Stimulated activated CD4-positive, alpha-beta T cell treated with anti-CD3 and anti-CD28 coated beads, Interleukin-15, amount 100 ng/mL, for 1 hour (primary cell): Measurements from ENCODE around the gene PKHD1.

Source experiments
- DNase-seq, 2 donors: peaks; one replicate each; pipeline ENCODE4 v3.0.0-alpha.2; 2020; ENCODE audit warnings: low read depth in 1 of 2, low spot score in 1 of 2

The PKHD1 gene

GRCh38 chr6:52108128-52108527, 20.7 kb upstream of the PKHD1 start:
- DNase-seq = no peak

GRCh38 chr6:52106994-52107393, 19.6 kb upstream of the PKHD1 start:
- DNase-seq = no peak

DNA sequence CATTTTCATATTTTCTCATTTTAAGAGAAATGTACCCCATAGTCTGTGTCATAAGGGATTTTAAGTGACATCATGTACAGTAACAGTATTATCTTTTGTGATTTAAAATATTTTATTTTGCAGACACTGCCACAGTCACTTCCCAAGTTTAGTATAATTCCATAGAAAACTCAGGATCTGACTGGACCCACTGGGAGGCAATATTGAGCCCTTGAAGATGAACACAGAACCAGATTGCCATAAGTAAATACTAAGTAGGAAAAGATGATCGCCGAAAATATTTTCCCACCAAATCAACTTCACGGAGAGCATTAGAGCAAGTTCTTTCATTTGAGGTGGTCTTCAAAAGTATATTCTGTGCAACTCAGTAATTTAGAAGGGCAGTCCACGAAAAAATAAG, 17.6 kb upstream of the PKHD1 start:
- DNase-seq = no peak

DNA sequence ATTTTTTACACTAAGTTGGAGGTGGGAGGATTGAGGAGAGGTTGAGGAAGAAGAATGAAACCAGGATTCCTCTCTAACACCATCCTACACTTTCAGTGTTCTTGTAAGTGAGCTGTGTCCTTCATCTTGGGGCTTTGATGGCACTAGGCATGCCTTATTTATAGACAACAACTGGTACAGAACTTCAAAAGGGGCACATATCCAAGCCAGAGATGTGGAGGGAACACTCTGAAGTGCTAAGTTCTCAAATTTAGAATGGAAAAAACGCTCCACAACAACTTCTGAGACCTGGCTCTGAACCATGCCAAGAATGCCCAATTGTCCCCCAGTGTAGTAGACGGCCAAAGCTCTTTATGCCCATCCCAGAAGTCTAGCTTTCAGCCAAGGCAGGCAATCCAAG, 16.2 kb upstream of the PKHD1 start:
- DNase-seq = no peak

GRCh38 chr6:52102405-52102804, 15.0 kb upstream of the PKHD1 start:
- no peak for DNase-seq

- DNase-seq = no peak
Measured at GRCh38 chr6:52098721-52099120, 11.3 kb upstream of the PKHD1 start.

- no peak for DNase-seq
Measured at GRCh38 chr6:52089758-52090348, 2.4 kb upstream of the PKHD1 start.

DNA sequence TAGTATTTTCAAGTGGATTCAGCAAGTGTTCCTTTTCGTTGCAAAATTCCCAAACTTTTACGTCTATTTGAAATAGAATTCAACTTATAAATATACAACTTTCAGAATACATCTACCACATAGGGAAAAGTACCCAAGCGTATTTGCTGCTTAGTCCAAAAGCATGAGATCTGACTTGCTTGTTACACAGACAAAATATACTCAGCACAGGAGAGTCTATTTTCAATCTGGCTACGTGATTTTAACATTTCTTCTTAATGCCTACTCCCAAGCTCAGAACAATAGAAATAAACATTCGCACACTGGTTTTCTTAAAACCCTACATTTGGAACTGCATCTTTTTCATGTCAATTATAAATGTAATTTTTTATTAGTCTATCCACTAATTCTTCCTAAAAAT, 672 bp downstream of the PKHD1 start:
- DNase-seq = no peak

DNA sequence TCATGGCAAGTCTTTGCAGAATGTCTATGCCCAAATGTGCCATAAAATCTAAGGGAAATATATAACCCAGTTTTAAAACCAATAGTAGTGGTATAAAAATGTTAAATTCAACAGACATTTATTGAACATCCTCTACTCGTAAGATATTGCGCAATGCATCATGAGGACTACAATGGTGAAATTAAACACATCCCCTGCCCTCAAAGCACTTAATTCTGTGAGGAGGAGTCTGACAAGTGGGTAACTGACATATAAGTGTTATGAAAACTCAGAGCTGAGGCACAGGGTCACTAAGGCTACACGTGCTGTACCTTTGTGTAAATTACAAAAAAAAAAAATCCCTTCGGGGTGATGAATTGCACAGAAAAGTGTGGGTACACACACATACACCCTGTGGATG, 6.2 kb downstream of the PKHD1 start:
- no peak for DNase-seq

GRCh38 chr6:52077961-52078625, 9.3 kb downstream of the PKHD1 start:
- no peak for DNase-seq

- no peak for DNase-seq
Measured at GRCh38 chr6:52077180-52077884, 10.1 kb downstream of the PKHD1 start.

GRCh38 chr6:52076791-52077179, 10.6 kb downstream of the PKHD1 start:
- no peak for DNase-seq

GRCh38 chr6:52074716-52075115, 12.7 kb downstream of the PKHD1 start:
- DNase-seq = no peak

GRCh38 chr6:52074155-52074554, 13.3 kb downstream of the PKHD1 start:
- DNase-seq = no peak

GRCh38 chr6:52065621-52066020, 21.8 kb downstream of the PKHD1 start:
- no peak for DNase-seq

DNA sequence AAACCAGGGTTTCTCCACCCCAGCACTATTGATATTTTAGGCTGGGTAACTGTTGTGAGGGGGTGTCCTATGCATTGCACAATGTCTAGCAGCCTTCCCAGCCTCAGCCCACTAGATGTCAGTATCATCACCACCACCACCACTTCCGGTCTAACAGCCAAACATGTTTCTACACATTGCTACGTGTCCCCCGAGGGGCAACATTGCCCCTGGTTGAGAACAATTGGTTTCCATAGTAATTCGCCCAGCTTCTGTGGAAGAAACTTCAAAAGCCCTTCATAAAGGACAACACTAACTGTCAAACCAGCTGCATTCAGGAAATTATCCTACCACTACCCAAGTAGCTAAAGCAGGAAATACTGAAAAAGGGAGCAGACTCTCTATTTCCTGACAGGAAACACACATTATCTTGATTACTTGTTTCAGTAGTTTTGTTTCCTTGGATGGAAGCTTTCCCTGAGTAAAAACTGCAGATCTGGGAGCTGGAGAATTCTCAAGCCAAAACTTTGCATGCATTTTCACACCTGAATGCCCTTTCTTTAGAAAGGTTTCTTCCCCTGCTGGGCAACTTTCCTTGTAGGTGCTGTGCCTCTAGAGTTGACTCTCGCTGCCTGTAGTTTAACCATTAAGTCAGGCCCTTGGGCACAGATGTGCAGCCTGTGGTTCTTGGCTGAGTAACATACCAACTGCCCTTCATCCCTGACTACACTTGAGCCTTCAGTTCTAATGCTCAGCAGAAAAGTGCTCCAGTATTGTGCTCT, 23.6 kb downstream of the PKHD1 start:
- peak; percentile 12 to 15 for DNase-seq

DNA sequence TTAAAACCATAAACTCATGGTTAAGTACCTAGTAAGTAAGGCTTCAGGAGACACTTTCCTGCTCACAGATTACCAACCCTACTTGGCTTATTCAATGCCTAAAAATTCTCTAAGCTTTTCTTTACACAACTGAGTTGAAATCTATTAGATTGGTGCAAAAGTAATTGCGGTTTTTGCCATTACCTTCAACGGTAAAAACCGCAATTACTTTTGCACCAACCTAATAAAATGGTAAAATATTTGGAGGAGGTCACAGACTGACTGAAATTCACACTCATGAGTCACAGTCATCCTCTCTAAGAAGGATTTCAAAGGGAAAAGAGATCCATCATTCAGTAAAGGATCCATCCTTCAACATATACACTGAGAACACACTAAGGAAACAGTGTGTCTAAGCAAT, 25.9 kb downstream of the PKHD1 start:
- no peak for DNase-seq

- DNase-seq = no peak
Measured at GRCh38 chr6:52059821-52060220, 27.6 kb downstream of the PKHD1 start.

DNA sequence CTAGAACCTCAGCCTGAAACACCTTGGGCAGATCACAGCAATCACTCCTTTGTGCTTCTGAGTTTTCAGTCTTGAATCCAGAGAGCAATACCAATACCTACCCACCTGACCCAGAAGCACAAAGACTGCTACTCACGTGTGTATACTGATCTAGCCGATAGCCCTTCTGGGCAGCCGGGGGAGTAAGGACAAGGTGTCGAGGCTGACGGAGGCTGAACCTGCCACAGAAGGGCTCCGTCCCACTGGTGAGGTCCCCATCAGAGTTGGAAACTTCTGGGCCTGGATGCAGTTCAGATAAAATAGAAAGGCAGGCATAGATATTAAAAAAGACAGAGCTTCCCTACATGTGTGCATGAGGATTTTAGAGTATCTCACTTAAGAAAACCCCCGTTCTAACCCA, 32.0 kb downstream of the PKHD1 start:
- DNase-seq = no peak

- no peak for DNase-seq
Measured at GRCh38 chr6:52053038-52053695, 34.2 kb downstream of the PKHD1 start.

GRCh38 chr6:52050051-52050405, 37.4 kb downstream of the PKHD1 start:
- DNase-seq = no peak
